Upper lobe of right lung (tissue), 1 donor: ENCODE results near the gene LNPEP. TPM values are rescaled to one million over a fixed set of nuclear protein-coding genes. Genes with fewer than 3 reads are reported as not detected.
A peak's percentile ranks its signal among the peaks of the same experiment; 100 is the strongest.

Source experiments
- ATAC-seq: fragments of 200-7000 bp; cut with Tn5 transposase; one replicate; pipeline ENCODE4 v1.9.1; 2020; ENCODE audit warnings: mild to moderate bottlenecking, moderate library complexity
- DNase-seq: peaks from one replicate; pipeline ENCODE4 v3.0.0-alpha.2; 2020
- H3K27ac ChIP-seq: fragments of 200-600 bp; one replicate; pipeline ENCODE4 v1.8.0; 2022
- H3K27me3 ChIP-seq: fragments of 200-600 bp; one replicate; pipeline ENCODE4 v1.8.0; 2022; ENCODE audit warnings: mild to moderate bottlenecking
- H3K36me3 ChIP-seq: fragments of 200-600 bp; one replicate; pipeline ENCODE4 v1.8.0; 2022
- H3K4me1 ChIP-seq: fragments of 200-600 bp; one replicate; pipeline ENCODE4 v1.8.0; 2022
- H3K4me3 ChIP-seq: fragments of 200-600 bp; one replicate; pipeline ENCODE4 v1.8.0; 2022; ENCODE audit warnings: mild to moderate bottlenecking
- H3K9me3 ChIP-seq: fragments of 200-600 bp; one replicate; pipeline ENCODE4 v1.8.0; 2022
- intact Hi-C: fragments of 100-400 bp; cut with DNase I; formaldehyde crosslinking; loops from one replicate; pipeline ENCODE4 v1.11.0; 2022
- total RNA-seq: library from RNA; stranded (reverse); fragmentation: NEBNext Ultra II Directional; extraction: Animal tissue kit (Norgen Biotek cat#: 25700); gene quantifications from one replicate; pipeline ENCODE4 v1.2.1, GENCODE V29; 2021
- TF ChIP-seq, protein P1 (sequence below): fragments of 200-600 bp; IDR thresholded peaks from one replicate; pipeline ENCODE4 v1.8.0; 2022; ENCODE audit warnings: antibody characterized with exemption
- donor health status: DM: no; HTN: yes; CAD: no; lungs with severe emphysema.

LNPEP gene
- total RNA-seq, 1 donor from 2014 or later, result 50.6 TPM

GRCh38 chr5:96963267-96963666 is 27.4 kb downstream of the LNPEP start:
- Histone ChIP-seq H3K27ac (no peak overlapping the region), H3K36me3 (no peaks in the 10 kb centered on the region), H3K4me1 (peaks cover 41% of the 10 kb centered on the region), H3K4me3 (no peak overlapping the region), H3K27me3 (no peaks in the 10 kb centered on the region), H3K9me3 (no peaks in the 10 kb centered on the region)
- ATAC-seq (peak; percentile 70), DNase-seq (no peak)
- intact Hi-C loops, result no loop called here
- TF ChIP-seq, protein P1, sequence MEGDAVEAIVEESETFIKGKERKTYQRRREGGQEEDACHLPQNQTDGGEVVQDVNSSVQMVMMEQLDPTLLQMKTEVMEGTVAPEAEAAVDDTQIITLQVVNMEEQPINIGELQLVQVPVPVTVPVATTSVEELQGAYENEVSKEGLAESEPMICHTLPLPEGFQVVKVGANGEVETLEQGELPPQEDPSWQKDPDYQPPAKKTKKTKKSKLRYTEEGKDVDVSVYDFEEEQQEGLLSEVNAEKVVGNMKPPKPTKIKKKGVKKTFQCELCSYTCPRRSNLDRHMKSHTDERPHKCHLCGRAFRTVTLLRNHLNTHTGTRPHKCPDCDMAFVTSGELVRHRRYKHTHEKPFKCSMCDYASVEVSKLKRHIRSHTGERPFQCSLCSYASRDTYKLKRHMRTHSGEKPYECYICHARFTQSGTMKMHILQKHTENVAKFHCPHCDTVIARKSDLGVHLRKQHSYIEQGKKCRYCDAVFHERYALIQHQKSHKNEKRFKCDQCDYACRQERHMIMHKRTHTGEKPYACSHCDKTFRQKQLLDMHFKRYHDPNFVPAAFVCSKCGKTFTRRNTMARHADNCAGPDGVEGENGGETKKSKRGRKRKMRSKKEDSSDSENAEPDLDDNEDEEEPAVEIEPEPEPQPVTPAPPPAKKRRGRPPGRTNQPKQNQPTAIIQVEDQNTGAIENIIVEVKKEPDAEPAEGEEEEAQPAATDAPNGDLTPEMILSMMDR, result no peak

- Histone ChIP-seq H3K4me1 (peaks cover 45% of the 10 kb centered on the region), H3K4me3 (no peak overlapping the region), H3K27me3 (no peaks in the 10 kb centered on the region), H3K27ac (no peak overlapping the region), H3K36me3 (no peaks in the 10 kb centered on the region), H3K9me3 (no peaks in the 10 kb centered on the region)
- ATAC-seq (no peak), DNase-seq (no peak)
- intact Hi-C loops, result no loop called here
- TF ChIP-seq, protein P1, result no peak
These were observed 30.9 kb downstream of the LNPEP start for GRCh38 chr5:96966801-96967200.

DNA sequence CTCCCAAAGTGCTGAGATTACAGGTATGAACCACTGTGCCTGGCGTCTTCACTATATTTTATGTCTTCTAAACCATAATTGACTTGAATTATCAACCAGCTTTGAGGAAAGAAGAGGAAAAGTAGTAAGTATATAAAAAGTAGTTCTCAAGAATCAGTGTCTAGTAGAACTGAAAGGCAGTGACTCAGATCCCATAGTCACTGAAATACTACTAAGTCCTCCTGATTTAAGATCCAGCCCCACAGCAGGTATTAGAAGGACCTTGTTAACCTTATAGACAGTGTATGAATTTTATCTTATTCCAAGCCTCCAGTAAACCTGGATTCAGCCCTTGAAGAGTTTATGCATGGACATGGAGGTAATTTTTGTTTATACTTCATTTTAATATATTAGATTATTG is 31.5 kb downstream of the LNPEP start:
- intact Hi-C loops, result no loop called here
- H3K36me3 ChIP-seq, result no peaks in the 10 kb centered on the region
- H3K4me1 ChIP-seq, result peaks cover 39% of the 10 kb centered on the region
- no peak overlapping the region for H3K4me3 ChIP-seq
- no peaks in the 10 kb centered on the region for H3K27me3 ChIP-seq
- no peaks in the 10 kb centered on the region for H3K9me3 ChIP-seq
- H3K27ac ChIP-seq, result no peak overlapping the region
- DNase-seq, result no peak
- TF ChIP-seq, protein P1, result no peak
- no peak for ATAC-seq

DNA sequence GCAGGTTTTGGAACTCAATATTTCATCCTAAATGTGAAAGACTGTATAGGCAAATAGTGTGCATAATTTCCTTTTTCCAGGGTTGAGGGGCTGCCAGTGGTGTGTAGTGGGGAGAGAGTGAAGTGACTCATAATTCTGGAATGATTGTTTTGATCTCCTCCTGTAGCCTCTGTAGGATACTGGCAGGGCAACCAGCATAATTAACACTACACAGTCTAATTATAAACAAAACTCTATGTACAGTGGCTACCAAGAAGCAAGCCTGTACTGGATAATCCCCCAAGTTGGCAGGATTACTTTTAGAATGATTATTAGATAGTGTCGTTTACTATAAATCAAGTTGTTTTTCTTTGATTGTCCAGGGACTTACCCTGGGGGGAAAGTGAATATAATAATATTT is 32.2 kb downstream of the LNPEP start:
- H3K27me3 ChIP-seq, result no peaks in the 10 kb centered on the region
- intact Hi-C loops, result no loop called here
- no peaks in the 10 kb centered on the region for H3K9me3 ChIP-seq
- no peaks in the 10 kb centered on the region for H3K36me3 ChIP-seq
- peak; percentile 53 for ATAC-seq
- DNase-seq, result no peak
- TF ChIP-seq, protein P1, result no peak
- H3K4me1 ChIP-seq, result peaks cover 33% of the 10 kb centered on the region
- H3K27ac ChIP-seq, result peak overlapping the region; percentile 19
- H3K4me3 ChIP-seq, result no peak overlapping the region

- TF ChIP-seq, protein P1, result no peak
- Histone ChIP-seq H3K27me3 (no peaks in the 10 kb centered on the region), H3K4me3 (no peak overlapping the region), H3K36me3 (no peaks in the 10 kb centered on the region), H3K9me3 (no peaks in the 10 kb centered on the region), H3K4me1 (peaks cover 27% of the 10 kb centered on the region), H3K27ac (peak overlapping the region; percentile 19)
- ATAC-seq (no peak), DNase-seq (no peak)
- intact Hi-C loops, result no loop called here
These were observed 32.7 kb downstream of the LNPEP start for GRCh38 chr5:96968614-96969013.

- Histone ChIP-seq H3K9me3 (no peaks in the 10 kb centered on the region), H3K36me3 (no peaks in the 10 kb centered on the region), H3K4me1 (peaks cover 21% of the 10 kb centered on the region), H3K27me3 (no peaks in the 10 kb centered on the region), H3K4me3 (no peak overlapping the region), H3K27ac (no peak overlapping the region)
- TF ChIP-seq, protein P1, result no peak
- DNase-seq, result no peak
- intact Hi-C loops, result no loop called here
- ATAC-seq, result no peak
These were observed 33.5 kb downstream of the LNPEP start for GRCh38 chr5:96969366-96969765.
